ENCODE results near the gene ABCC4. TPM values are rescaled to one million over a fixed set of nuclear protein-coding genes. Genes with fewer than 3 reads are reported as not detected.

The ABCC4 gene
- total RNA-seq, 1 experiment from 2014 or later: 17.7 TPM

DNA sequence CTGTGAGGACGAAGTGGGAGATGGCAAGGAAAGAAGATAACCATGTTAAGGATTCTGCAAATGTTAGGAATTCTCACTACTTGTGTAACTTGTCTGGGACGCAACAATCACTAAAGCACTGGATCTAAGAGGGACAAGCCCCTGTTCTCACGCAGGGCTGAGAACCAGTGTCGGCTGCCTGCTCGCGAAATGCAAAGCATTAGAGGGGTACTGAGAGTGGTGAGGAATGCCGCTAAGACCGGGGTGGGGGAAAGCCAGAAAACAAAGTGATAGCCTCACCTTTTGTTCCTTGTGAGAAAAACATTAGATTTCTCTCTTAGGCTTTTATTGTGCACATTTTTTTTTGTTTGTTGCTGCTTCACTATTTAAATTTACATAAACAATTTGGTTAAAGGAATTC lies 241.9 kb downstream of the ABCC4 start:
- Histone ChIP-seq H3K9ac (ENCODE audit: low read length) (no peak overlapping the region), H3K27me3 (ENCODE audit: low read length) (no peaks in the 10 kb centered on the region), H3K27ac (ENCODE audit: low read length) (no peak overlapping the region), H3K4me2 (ENCODE audit: low read length) (no peak overlapping the region), H3K4me1 (ENCODE audit: insufficient read depth, low read length) (no peaks in the 10 kb centered on the region), H3K9me3 (ENCODE audit: low read length) (no peaks in the 10 kb centered on the region), H3K79me2 (ENCODE audit: low read length) (no peaks in the 10 kb centered on the region), H4K20me1 (ENCODE audit: low read length) (no peaks in the 10 kb centered on the region), H3K36me3 (ENCODE audit: low read depth, low read length) (peaks cover 2% of the 10 kb centered on the region; the same call in 1 of the 2 replicates), H3K4me3 (ENCODE audit: low read length) (no peak overlapping the region), H2AFZ (ENCODE audit: low read length) (no peak overlapping the region), H3F3A (ENCODE audit: low read length, unreplicated experiment) (no peaks in the 10 kb centered on the region), H3K9me2 (replicated peaks; ENCODE audit: low read length) (no peaks in the 10 kb centered on the region)
- DNase-seq (no peak), ATAC-seq (no peak)
- TF ChIP-seq EZH2 (IDR thresholded peaks at IDR 0.05; ENCODE audit: low read length, unreplicated experiment) (no peak), EZH2phosphoT487 (IDR thresholded peaks at IDR 0.05; ENCODE audit: borderline replicate concordance, low read length) (no peak), CTCF (conservative IDR thresholded peaks at IDR 0.05; ENCODE audit: low read depth, low read length) (no peak)
- intact Hi-C loops (cut with micrococcal nuclease): no loop called here
- POLR2A ChIA-PET (ENCODE audit: unreplicated experiment): no interaction called here
- no TSS peak for BruUV-seq (replicated peaks)
- CTCF ChIA-PET: no interaction called here

- H3K36me3 ChIP-seq (ENCODE audit: low read depth, low read length): peaks cover 2% of the 10 kb centered on the region; the same call in 1 of the 2 replicates
- intact Hi-C loops (cut with micrococcal nuclease): no loop called here
- no TSS peak for BruUV-seq (replicated peaks)
- no peaks in the 10 kb centered on the region for H3K79me2 ChIP-seq (ENCODE audit: low read length)
- no peak overlapping the region for H3K4me3 ChIP-seq (ENCODE audit: low read length)
- H3K4me2 ChIP-seq (ENCODE audit: low read length): no peak overlapping the region
- H2AFZ ChIP-seq (ENCODE audit: low read length): no peak overlapping the region
- no peaks in the 10 kb centered on the region for H3F3A ChIP-seq (ENCODE audit: low read length, unreplicated experiment)
- no peaks in the 10 kb centered on the region for H3K9me3 ChIP-seq (ENCODE audit: low read length)
- DNase-seq (no peak), ATAC-seq (no peak)
- no peak overlapping the region for H3K27ac ChIP-seq (ENCODE audit: low read length)
- no peaks in the 10 kb centered on the region for H4K20me1 ChIP-seq (ENCODE audit: low read length)
- no peak overlapping the region for H3K9ac ChIP-seq (ENCODE audit: low read length)
- no peaks in the 10 kb centered on the region for H3K9me2 ChIP-seq (replicated peaks; ENCODE audit: low read length)
- TF ChIP-seq EZH2phosphoT487 (IDR thresholded peaks at IDR 0.05; ENCODE audit: borderline replicate concordance, low read length) (no peak), CTCF (conservative IDR thresholded peaks at IDR 0.05; ENCODE audit: low read depth, low read length) (no peak), EZH2 (IDR thresholded peaks at IDR 0.05; ENCODE audit: low read length, unreplicated experiment) (no peak)
- H3K27me3 ChIP-seq (ENCODE audit: low read length): no peaks in the 10 kb centered on the region
- no peaks in the 10 kb centered on the region for H3K4me1 ChIP-seq (ENCODE audit: insufficient read depth, low read length)
- ChIA-PET POLR2A (ENCODE audit: unreplicated experiment) (no interaction called here), CTCF (no interaction called here)
Measured at GRCh38 chr13:95058680-95059079, 242.6 kb downstream of the ABCC4 start.

DNA sequence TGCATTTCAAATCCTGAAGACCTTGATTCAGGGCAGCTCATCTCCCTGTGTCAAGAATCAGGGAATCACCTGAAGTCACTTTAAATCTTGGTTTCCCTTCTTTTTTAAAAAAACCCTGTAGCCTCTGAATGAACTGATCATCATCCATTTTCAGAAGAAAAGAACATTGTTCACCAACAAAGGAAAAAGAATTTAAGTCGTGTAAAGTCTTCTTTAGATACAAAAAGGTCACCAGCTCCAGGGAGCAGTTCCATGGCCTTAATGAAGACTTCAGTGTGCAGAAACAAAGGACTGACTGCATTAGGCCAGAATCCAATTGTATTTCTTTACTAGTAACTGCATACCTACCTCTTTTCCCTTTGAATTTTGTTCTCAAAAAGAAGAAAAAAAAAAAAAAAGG lies 245.0 kb downstream of the ABCC4 start:
- no peak for TF ChIP-seq EZH2 (IDR thresholded peaks at IDR 0.05; ENCODE audit: low read length, unreplicated experiment)
- no peak for TF ChIP-seq CTCF (conservative IDR thresholded peaks at IDR 0.05; ENCODE audit: low read depth, low read length)
- TF ChIP-seq EZH2phosphoT487 (IDR thresholded peaks at IDR 0.05; ENCODE audit: borderline replicate concordance, low read length): no peak
- Histone ChIP-seq H3K9me2 (replicated peaks; ENCODE audit: low read length) (no peaks in the 10 kb centered on the region), H3K9me3 (ENCODE audit: low read length) (no peaks in the 10 kb centered on the region), H3K27me3 (ENCODE audit: low read length) (no peaks in the 10 kb centered on the region), H3K36me3 (ENCODE audit: low read depth, low read length) (peaks cover 2% of the 10 kb centered on the region; the same call in 1 of the 2 replicates), H3K4me3 (ENCODE audit: low read length) (no peak overlapping the region), H4K20me1 (ENCODE audit: low read length) (no peaks in the 10 kb centered on the region), H2AFZ (ENCODE audit: low read length) (no peak overlapping the region), H3K4me2 (ENCODE audit: low read length) (no peak overlapping the region), H3F3A (ENCODE audit: low read length, unreplicated experiment) (no peaks in the 10 kb centered on the region), H3K27ac (ENCODE audit: low read length) (no peak overlapping the region), H3K9ac (ENCODE audit: low read length) (no peak overlapping the region), H3K79me2 (ENCODE audit: low read length) (no peaks in the 10 kb centered on the region), H3K4me1 (ENCODE audit: insufficient read depth, low read length) (no peaks in the 10 kb centered on the region)
- no TSS peak for BruUV-seq (replicated peaks)
- intact Hi-C loops (cut with micrococcal nuclease): no loop called here
- DNase-seq (no peak), ATAC-seq (no peak)
- CTCF ChIA-PET: no interaction called here
- POLR2A ChIA-PET (ENCODE audit: unreplicated experiment): no interaction called here

Measured in PC-3 (cell line).